SK-N-SH (cell line): Measurements from ENCODE around the gene SLC6A11. TPM values are rescaled to one million over a fixed set of nuclear protein-coding genes. Genes with fewer than 3 reads are reported as not detected.
A peak's percentile ranks its signal among the peaks of the same experiment; 100 is the strongest.

ENCODE experiments used
- CTCF ChIA-PET: fragments of 300-600, 350-600 bp; formaldehyde crosslinking; extraction: SDS; loops from one replicate; lab custom pipeline; 2021; lab: Yijun Ruan, JAX
- POLR2A ChIA-PET: fragments of 350-600 bp; sonication (Branson Sonifier 250); formaldehyde crosslinking; extraction: SDS; loops from one replicate; lab custom pipeline; 2020; ENCODE audit warnings: antibody characterized with exemption, inconsistent platforms; lab: Yijun Ruan, JAX
- DNase-seq: peaks from one replicate; pipeline ENCODE4 v3.0.0; 2012
- H2AFZ ChIP-seq: fragments of 200-600 bp; sonication (generic); 2 replicates; pipeline ENCODE4 v1.8.1; 2016; ENCODE audit warnings: antibody characterized with exemption, mild to moderate bottlenecking, low read depth
- H3F3A ChIP-seq: fragments of 200-600 bp; sonication (generic); replicated peaks from 2 replicates; pipeline ENCODE3; 2016; ENCODE audit warnings: antibody characterized with exemption, mild to moderate bottlenecking; ENCODE audit not compliant: insufficient read depth
- H3K27ac ChIP-seq, 2 experiments: fragments of 200-500 bp in 1 of 2; fragments of 200-600 bp in 1 of 2; sonication (Bioruptor generic) in 1 of 2; sonication (generic), shearing (Covaris generic) in 1 of 2; 2 replicates each; pipeline versions ENCODE4 v1.5.1 to v1.6.1; 2014 to 2016; ENCODE audit warnings: low read depth in 2 of 2, inconsistent platforms in 1 of 2, low read length in 1 of 2, mild to moderate bottlenecking in 1 of 2, mixed read lengths in 1 of 2
- H3K27me3 ChIP-seq: fragments of 200-600 bp; sonication (generic), shearing (Covaris generic); 2 replicates; pipeline ENCODE4 v1.6.1; 2016; ENCODE audit warnings: mixed run types; ENCODE audit not compliant: insufficient read depth
- H3K36me3 ChIP-seq, 2 experiments: fragments of 200-500 bp in 1 of 2; fragments of 200-600 bp in 1 of 2; sonication (Bioruptor generic) in 1 of 2; sonication (generic) in 1 of 2; replicated peaks in 1 of 2; 2 replicates each; pipeline versions ENCODE3 to v1.5.1; 2014 to 2016; ENCODE audit warnings: low read length in 1 of 2, mild to moderate bottlenecking in 1 of 2; ENCODE audit not compliant: insufficient read depth in 2 of 2, control insufficient read depth in 1 of 2
- H3K4me1 ChIP-seq, 2 experiments: fragments of 200-500 bp in 1 of 2; fragments of 200-600 bp in 1 of 2; sonication (Bioruptor generic) in 1 of 2; sonication (generic), shearing (Covaris generic) in 1 of 2; 2 replicates each; pipeline versions ENCODE4 v1.5.1 to v1.6.1; 2014 to 2016; ENCODE audit warnings: low read depth in 1 of 2, low read length in 1 of 2, mixed run types in 1 of 2; ENCODE audit not compliant: insufficient read depth in 2 of 2, control insufficient read depth in 1 of 2
- H3K4me2 ChIP-seq: fragments of 200-600 bp; sonication (generic), shearing (Covaris generic); 2 replicates; pipeline ENCODE4 v1.6.1; 2017; ENCODE audit warnings: mixed run types
- H3K4me3 ChIP-seq, 2 experiments: fragments of 200-500 bp in 1 of 2; fragments of 200-600 bp in 1 of 2; sonication (Bioruptor generic) in 1 of 2; sonication (generic), shearing (Covaris generic) in 1 of 2; 2 replicates each; pipeline versions ENCODE4 v1.5.1 to v1.8.1; 2014 to 2016; ENCODE audit warnings: low read depth in 2 of 2, inconsistent platforms in 1 of 2, low read length in 1 of 2, mild to moderate bottlenecking in 1 of 2, mixed read lengths in 1 of 2, moderate library complexity in 1 of 2
- H3K79me2 ChIP-seq: fragments of 200-600 bp; sonication (generic); 2 replicates; pipeline ENCODE4 v1.8.1; 2017; ENCODE audit warnings: mild to moderate bottlenecking; ENCODE audit not compliant: insufficient read depth
- H3K9ac ChIP-seq: fragments of 200-600 bp; sonication (generic); 2 replicates; pipeline ENCODE4 v1.6.1; 2017; ENCODE audit warnings: mixed run types
- H3K9me2 ChIP-seq: fragments of 200-600 bp; sonication (generic); 2 replicates; pipeline ENCODE4 v1.6.1; 2017; ENCODE audit warnings: mixed run types
- H3K9me3 ChIP-seq: fragments of 200-600 bp; sonication (generic); 2 replicates; pipeline ENCODE4 v1.6.1; 2017; ENCODE audit warnings: mixed run types, mild to moderate bottlenecking, moderate library complexity
- H4K20me1 ChIP-seq: fragments of 200-600 bp; sonication (generic); 2 replicates; pipeline ENCODE4 v1.6.1; 2017; ENCODE audit warnings: mild to moderate bottlenecking, mixed run types; ENCODE audit not compliant: insufficient read depth
- CTCF ChIP-seq: fragments of 200-600 bp; sonication (generic); IDR thresholded peaks from 2 replicates; pipeline ENCODE4 v1.6.1; 2017; ENCODE audit warnings: antibody characterized with exemption, mild to moderate bottlenecking, moderate library complexity
- ELF1 ChIP-seq: IDR thresholded peaks from 2 replicates; pipeline ENCODE4 v1.4.0; 2012
- FOXM1 ChIP-seq: IDR thresholded peaks from 2 replicates; pipeline ENCODE4 v1.4.0; 2012; ENCODE audit warnings: low read depth, mild to moderate bottlenecking
- GATA2 ChIP-seq: sonication (generic); formaldehyde crosslinking; IDR thresholded peaks from 2 replicates; pipeline ENCODE4 v1.5.0; 2020; ENCODE audit warnings: mild to moderate bottlenecking, missing genetic modification reagents
- IRF3 ChIP-seq: fragments of 150-350 bp; IDR thresholded peaks from 2 replicates; pipeline ENCODE4 v1.6.1; 2016; ENCODE audit warnings: mild to moderate bottlenecking, low read depth, low read length
- JUND ChIP-seq: IDR thresholded peaks from 2 replicates; pipeline ENCODE4 v1.4.0; 2012
- MEF2A ChIP-seq: IDR thresholded peaks from 2 replicates; pipeline ENCODE4 v1.4.0; 2012; ENCODE audit warnings: low read depth, borderline replicate concordance
- MXI1 ChIP-seq: IDR thresholded peaks from 2 replicates; pipeline ENCODE4 v1.6.1; 2012; ENCODE audit warnings: mild to moderate bottlenecking, low read depth, low read length, improper control_type of control experiment
- NRF1 ChIP-seq: IDR thresholded peaks from 2 replicates; pipeline ENCODE4 v1.6.1; 2012; ENCODE audit warnings: low read depth, mild to moderate bottlenecking, low read length
- POLR2AphosphoS5 ChIP-seq: IDR thresholded peaks from 2 replicates; pipeline ENCODE4 v1.6.1; 2012; ENCODE audit warnings: low read depth, low read length
- RAD21 ChIP-seq: IDR thresholded peaks from 2 replicates; pipeline ENCODE4 v1.6.1; 2012; ENCODE audit warnings: mild to moderate bottlenecking, low read length
- RCOR1 ChIP-seq: fragments of 150-350 bp; IDR thresholded peaks from 2 replicates; pipeline ENCODE4 v1.6.1; 2017; ENCODE audit warnings: antibody characterized with exemption, low read length
- REST ChIP-seq: IDR thresholded peaks from 2 replicates; pipeline ENCODE4 v1.6.1; 2012; ENCODE audit warnings: mild to moderate bottlenecking, low read depth, low read length, moderate library complexity
- SIN3A ChIP-seq: IDR thresholded peaks from 2 replicates; pipeline ENCODE4 v1.6.1; 2012; ENCODE audit warnings: low read depth, mild to moderate bottlenecking, low read length, moderate library complexity, borderline replicate concordance
- SMC3 ChIP-seq: IDR thresholded peaks from 2 replicates; pipeline ENCODE4 v1.6.1; 2012; ENCODE audit warnings: low read depth, low read length, improper control_type of control experiment
- USF1 ChIP-seq: IDR thresholded peaks from 2 replicates; pipeline ENCODE4 v1.4.0; 2012; ENCODE audit warnings: low read depth, borderline replicate concordance
- USF2 ChIP-seq: fragments of 150-350 bp; IDR thresholded peaks from 2 replicates; pipeline ENCODE4 v1.6.1; 2017; ENCODE audit warnings: antibody characterized with exemption, low read length, low read depth, borderline replicate concordance
- YY1 ChIP-seq: IDR thresholded peaks from 2 replicates; pipeline ENCODE4 v1.4.0; 2012; ENCODE audit warnings: low read depth, mild to moderate bottlenecking
- WGBS: methylation state at CpG from one replicate; pipeline ENCODE4 v1.1.6; 2017; ENCODE audit warnings: low lambda C conversion rate; 5-methylcytosine and 5-hydroxymethylcytosine counted together
- polyA plus RNA-seq, 3 experiments: library from polyadenylated mRNA; depleted of rRNA; stranded (reverse); fragments of >200 nt; gene quantifications; 2 replicates each; pipeline ENCODE4 v1.2.3, GENCODE V29; 2012

SLC6A11 gene
- polyA plus RNA-seq, 1 of the 3 experiments (the other 2 are of a cell fraction): 0.03 TPM

GRCh38 chr3:10783360-10784351 is 32.4 kb upstream of the SLC6A11 start:
- TF ChIP-seq YY1 (no peak), MXI1 (no peak), IRF3 (no peak), NRF1 (no peak), USF1 (no peak), CTCF (peak; percentile 72), POLR2AphosphoS5 (no peak), MEF2A (no peak), SMC3 (0 out of 2 replicates have a peak, but pooled peaks have one; percentile 17), RAD21 (peak; percentile 40; the same call in 1 of the 2 replicates), GATA2 (no peak)
- no peak overlapping the region for H3K27ac ChIP-seq
- ChIA-PET POLR2A (no interaction called here), CTCF (interaction anchor here (0.6 to 4.6 kb wide), 14 partner anchors 8 to 276 kb away, joined by 3 to 41 read pairs (median 4); no protein-coding TSS in a partner anchor)
- H3K27me3 ChIP-seq: no peaks in the 10 kb centered on the region
- no peaks in the 10 kb centered on the region for H3K9me2 ChIP-seq
- H3K4me1 ChIP-seq: no peaks in the 10 kb centered on the region
- no peak overlapping the region for H3K9ac ChIP-seq
- H3K36me3 ChIP-seq: no peaks in the 10 kb centered on the region
- H3K79me2 ChIP-seq: no peaks in the 10 kb centered on the region; the same call in 1 of the 2 replicates
- no peaks in the 10 kb centered on the region for H3K9me3 ChIP-seq
- H3K4me2 ChIP-seq: no peak overlapping the region
- H3K4me3 ChIP-seq: peak overlapping the region in 1 of 2 experiments; percentile 13; a peak in 1 of 4 replicates
- DNase-seq: peak; percentile 42
- no peaks in the 10 kb centered on the region for H3F3A ChIP-seq
- no peak overlapping the region for H2AFZ ChIP-seq
- no peaks in the 10 kb centered on the region for H4K20me1 ChIP-seq
- 3% methylated on average over 5 of the region's 5 CpGs for WGBS

- CTCF ChIA-PET: interaction anchor here (0.7 to 1.0 kb wide), 2 partner anchors 9 to 554 kb away, joined by 3 read pairs; no protein-coding TSS in a partner anchor
- Histone ChIP-seq H3K36me3 (no peaks in the 10 kb centered on the region), H2AFZ (no peak overlapping the region), H3K27me3 (no peaks in the 10 kb centered on the region), H3K27ac (no peak overlapping the region), H3F3A (no peaks in the 10 kb centered on the region), H4K20me1 (no peaks in the 10 kb centered on the region), H3K9me3 (no peaks in the 10 kb centered on the region), H3K79me2 (no peaks in the 10 kb centered on the region; the same call in 1 of the 2 replicates), H3K4me2 (no peak overlapping the region), H3K4me3 (no peak overlapping the region), H3K9ac (no peak overlapping the region), H3K4me1 (no peaks in the 10 kb centered on the region), H3K9me2 (no peaks in the 10 kb centered on the region)
- TF ChIP-seq RCOR1 (no peak), MEF2A (no peak), ELF1 (no peak), FOXM1 (no peak), SIN3A (no peak), REST (no peak), USF2 (no peak), JUND (no peak)
- POLR2A ChIA-PET: no interaction called here
- DNase-seq: no peak
Observed at GRCh38 chr3:10786640-10787039, 29.4 kb upstream of the SLC6A11 start.
